Measurements from ENCODE around the gene SSBP1. TPM values are rescaled to one million over a fixed set of nuclear protein-coding genes. Genes with fewer than 3 reads are reported as not detected.
"Not testable (repeated sequence)": the region's sequence is repeated elsewhere in the genome, so short reads cannot be mapped to it uniquely, and the experiment has no call there.

Gene SSBP1
- polyA plus RNA-seq, 1 donor = 87.4 TPM

DNA sequence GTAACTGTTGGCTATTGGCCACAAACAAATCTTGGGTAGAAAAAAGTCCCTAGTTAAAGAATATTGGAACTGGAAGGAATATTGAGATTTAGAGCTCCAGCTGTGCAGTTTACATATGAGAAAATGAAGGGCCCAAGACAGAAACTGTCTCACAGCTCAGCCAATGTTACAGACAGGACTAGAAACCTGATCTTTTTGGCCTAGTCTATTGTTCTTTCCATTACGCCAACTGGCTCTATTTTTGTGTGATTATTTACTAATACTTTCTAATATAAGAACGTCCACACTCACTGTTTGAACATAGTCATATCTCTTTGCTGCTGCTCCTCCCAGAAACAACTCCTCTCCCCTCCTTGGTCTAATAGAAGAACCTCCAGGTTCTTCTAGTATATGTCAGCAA lies 28.8 kb upstream of the SSBP1 start:
- no peak for DNase-seq (ENCODE audit: low read depth)

- no peak for DNase-seq (ENCODE audit: low read depth)
Observed at GRCh38 chr7:141709749-141710148, 28.4 kb upstream of the SSBP1 start.

DNA sequence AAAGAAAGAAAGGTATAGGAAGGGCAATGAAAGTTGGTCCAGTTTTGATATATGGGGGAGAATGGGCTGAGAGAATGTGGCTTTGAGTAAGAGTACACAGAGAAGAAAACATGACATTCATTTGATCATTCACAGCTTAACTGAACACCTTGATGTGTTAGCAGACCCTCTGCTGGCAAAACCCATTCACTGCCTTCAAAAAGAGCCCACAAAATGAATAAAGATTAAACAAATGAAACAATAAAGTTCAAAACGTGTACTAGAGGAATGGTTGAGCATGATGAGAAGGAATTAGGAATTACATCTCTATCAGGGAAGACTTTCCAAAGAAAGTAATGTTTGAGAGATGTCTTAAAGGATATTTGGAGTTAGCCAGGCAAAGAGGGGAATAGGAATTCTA lies 27.9 kb upstream of the SSBP1 start:
- no peak for DNase-seq (ENCODE audit: low read depth)

DNA sequence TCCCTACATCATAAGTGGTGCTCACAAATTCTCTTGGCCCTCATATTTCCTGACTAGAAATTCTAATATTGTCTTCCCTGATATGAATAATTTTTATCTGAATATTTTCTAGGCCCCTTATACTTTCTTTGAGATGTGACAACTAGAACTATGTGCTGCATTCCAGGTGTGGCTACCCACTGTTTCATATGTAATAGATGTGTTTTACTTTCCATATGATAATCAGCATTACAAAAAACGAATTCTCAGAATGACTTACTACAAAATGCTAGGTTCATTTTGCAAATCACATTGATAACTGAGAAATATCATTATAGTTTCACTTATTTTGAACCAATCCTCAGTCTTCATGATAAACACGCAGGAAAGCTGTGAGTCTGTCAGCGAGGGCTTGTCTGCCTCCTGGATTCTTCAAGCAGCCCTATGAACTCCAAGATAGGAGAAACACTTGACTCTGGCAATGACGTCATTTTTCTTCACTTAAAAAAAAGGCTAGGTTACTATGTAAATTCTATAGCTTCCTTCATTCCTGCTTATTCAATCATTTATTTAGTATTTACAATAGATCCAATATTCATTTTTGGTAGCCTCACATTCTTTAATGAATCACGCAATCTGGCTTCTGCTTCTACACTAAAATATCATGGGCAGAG lies 25.4 kb upstream of the SSBP1 start:
- DNase-seq (ENCODE audit: low read depth) = no peak

DNA sequence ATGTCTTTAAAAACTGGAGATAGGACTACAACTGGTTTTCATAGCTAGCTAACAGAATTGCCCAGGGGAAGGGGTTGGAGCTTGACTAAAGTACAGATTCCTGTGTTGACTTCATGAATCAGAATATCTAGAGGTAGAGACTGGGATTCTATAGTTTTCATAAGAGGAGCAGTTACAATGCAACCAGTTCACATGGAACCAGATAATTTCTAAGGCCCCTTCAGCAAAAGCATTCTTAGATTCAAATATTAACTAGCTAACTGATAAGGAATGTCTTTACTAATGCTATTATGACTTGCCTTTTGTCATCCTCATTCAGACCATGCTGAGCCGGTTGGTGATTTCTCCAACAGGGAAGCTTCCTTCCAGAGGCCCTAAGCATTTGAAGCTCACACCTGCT lies 24.3 kb upstream of the SSBP1 start:
- no peak for DNase-seq (ENCODE audit: low read depth)

- no peak for DNase-seq (ENCODE audit: low read depth)
Observed at GRCh38 chr7:141714571-141714970, 23.6 kb upstream of the SSBP1 start.

DNA sequence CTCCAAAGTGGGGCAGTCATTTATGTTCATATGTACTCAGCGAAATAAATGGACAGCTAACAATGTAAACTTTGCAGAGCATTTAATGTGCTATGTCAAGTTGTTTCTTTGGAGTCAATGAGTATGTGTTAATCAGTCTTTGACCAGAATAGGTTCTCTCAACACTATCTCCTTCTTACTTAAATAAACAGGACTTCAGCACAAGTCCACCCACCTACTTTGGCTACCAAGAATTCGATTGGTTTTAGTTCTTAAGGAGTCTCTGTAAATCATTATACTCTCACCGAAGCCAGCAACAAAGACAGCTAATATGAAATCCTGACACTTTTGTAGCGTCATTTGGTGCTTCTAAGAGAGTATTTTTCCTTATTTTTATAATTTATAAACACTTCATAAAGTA lies 23.1 kb upstream of the SSBP1 start:
- DNase-seq (ENCODE audit: low read depth) = no peak

GRCh38 chr7:141715794-141716689 lies 22.1 kb upstream of the SSBP1 start:
- no peak for DNase-seq (ENCODE audit: low read depth)

DNA sequence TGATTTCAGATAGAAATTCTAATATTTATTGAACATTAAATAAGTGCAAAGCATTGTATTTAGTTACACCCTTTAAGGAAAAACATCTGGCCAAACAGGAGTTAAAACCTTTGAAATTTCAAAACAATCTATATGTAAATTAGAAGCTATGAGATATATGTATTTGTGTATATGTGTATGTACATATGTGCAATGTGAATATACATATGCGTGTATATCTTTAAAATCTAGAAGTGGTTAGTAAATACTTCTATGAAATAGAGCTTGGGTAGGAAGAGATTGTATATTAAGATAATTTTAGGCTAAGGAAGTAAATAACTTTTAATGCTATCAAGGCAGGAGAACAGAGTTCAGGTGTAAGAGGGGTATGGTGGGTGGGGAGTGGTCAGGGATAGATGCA lies 20.7 kb upstream of the SSBP1 start:
- DNase-seq (ENCODE audit: low read depth) = no peak

GRCh38 chr7:141722529-141722928 lies 15.6 kb upstream of the SSBP1 start:
- DNase-seq (ENCODE audit: low read depth) = no peak

- DNase-seq (ENCODE audit: low read depth) = no peak
Observed at GRCh38 chr7:141729020-141729419, 9.1 kb upstream of the SSBP1 start.

DNA sequence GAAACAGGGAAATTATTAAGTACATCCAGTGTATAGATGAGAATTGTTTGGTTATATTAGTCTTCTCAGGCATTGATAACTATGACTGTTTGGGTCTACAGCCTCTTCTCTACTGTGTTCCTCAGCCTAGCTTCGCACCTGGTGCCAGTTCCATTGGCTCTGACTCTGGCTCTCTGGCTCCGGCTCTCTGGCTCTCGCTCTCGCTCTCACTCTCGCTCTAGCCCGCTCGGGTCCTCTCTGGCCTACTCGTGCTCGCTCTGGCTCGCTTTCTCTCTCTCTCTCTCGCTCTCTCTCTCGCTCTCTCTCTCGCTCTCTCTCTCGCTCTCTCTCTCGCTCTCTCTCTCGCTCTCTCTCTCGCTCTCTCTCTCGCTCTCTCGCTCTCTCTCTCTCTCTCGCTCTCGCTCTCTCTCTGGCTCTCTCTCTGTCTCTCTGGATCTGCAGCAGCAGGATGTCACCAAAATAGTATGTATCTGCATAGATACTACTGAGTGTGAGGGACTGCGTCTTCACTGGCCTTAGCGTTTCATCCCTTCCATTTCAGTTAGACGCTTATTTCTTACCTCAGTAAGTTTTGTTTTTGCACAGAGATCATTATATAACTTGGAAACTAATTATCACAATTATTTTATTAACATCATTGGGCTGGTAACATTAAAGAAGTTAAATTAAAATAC lies 6.5 kb upstream of the SSBP1 start:
- no peak for DNase-seq (ENCODE audit: low read depth)

GRCh38 chr7:141737118-141737835 lies 881 bp upstream of the SSBP1 start:
- DNase-seq (ENCODE audit: low read depth) = no peak

- no peak for DNase-seq (ENCODE audit: low read depth)
Observed at GRCh38 chr7:141738592-141739013, 445 bp downstream of the SSBP1 start.

GRCh38 chr7:141739250-141739649 lies 1.1 kb downstream of the SSBP1 start:
- DNase-seq (ENCODE audit: low read depth) = no peak

DNA sequence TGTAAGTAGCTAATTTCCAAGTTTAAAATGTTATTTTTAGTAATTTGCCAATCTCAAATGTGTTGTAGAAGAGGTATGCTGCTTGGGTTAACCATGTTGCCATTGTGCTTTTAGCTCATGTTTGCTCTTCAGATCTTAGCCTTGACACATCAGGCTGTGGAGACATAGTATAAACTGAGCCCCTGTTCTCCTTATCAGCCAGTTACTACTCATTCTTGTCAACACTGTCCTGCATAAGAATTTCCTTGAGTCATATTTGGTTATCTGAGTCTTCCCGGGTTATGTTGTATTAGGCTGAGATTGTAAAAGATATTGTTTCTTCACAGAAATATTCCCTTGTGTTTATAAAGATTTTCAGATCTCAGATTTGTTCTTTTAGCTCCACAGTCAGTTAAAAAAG lies 4.1 kb downstream of the SSBP1 start:
- DNase-seq (ENCODE audit: low read depth) = no peak

DNA sequence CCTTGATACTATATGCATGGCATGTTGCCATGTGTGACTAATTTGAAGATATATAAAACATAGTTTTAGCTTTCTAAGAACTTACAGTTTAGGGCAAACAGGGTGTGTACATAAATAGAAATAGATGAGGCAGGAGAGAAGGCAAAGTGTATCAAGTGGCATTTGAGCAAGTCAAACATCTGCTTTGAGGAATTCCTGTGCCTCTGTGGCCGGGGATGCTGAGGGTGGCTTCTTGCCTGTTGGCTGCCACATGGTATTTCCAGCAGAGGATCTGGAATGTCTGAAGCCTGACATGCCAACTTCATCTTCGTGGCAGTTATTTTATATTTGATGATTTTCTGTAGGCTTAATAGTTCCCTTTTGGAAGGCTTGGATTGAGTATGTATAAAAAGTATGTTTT lies 6.0 kb downstream of the SSBP1 start:
- DNase-seq (ENCODE audit: low read depth) = no peak

DNA sequence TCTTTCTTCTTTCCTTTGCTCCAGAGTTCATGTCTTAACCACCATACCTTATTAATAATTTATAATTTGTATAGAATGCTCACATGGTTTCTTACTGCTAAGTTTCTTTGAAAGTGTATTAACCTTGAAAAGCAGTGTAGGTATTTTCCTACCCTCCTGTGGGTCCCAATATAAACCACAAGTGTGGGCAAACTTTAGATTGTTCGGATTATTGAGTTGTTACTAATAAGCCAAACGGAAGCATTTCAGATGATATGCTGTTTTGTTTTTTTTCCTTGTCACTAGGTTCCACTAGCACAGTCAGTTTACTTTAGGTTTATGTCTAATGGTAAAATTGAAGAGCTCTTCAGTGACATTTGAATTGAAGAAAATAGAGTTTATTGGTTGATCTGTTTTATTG lies 10.2 kb downstream of the SSBP1 start:
- DNase-seq (ENCODE audit: low read depth) = no peak

DNA sequence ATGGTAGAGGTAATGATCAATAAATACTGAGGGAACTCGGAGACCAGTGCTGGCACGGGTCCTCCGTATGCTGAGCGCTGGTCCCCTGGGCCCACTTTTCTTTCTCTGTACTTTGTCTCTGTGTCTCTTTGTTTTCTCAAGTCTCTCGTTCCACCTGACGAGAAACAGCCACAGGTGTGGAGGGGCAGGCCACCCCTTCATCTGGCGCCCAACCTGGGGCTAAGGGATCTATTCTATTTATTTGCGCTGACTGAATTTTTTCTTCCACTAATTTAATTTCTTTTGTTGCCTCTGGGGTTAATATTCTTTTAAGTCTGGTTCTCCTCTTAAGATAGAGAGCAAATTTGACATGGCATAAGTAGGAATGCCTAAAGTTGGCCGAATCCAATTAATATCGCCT lies 13.7 kb downstream of the SSBP1 start:
- DNase-seq (ENCODE audit: low read depth) = not testable (repeated sequence)

GRCh38 chr7:141752634-141753033 lies 14.5 kb downstream of the SSBP1 start:
- no peak for DNase-seq (ENCODE audit: low read depth)

GRCh38 chr7:141754939-141755338 lies 16.8 kb downstream of the SSBP1 start:
- no peak for DNase-seq (ENCODE audit: low read depth)

GRCh38 chr7:141763797-141764196 lies 25.6 kb downstream of the SSBP1 start, which contains the start of gene TAS2R3:
TSS of gene TAS2R3 (plus strand) at chr7:141764097. CDS start at chr7:141764159, 62 bp downstream.
- DNase-seq (ENCODE audit: low read depth) = no peak
